Ishikawa (cell line): ENCODE measurements around the gene RNU6-1.

Experiments
- CREB1 ChIP-seq: IDR thresholded peaks from 2 replicates; pipeline ENCODE4 v1.6.1; 2012; ENCODE audit warnings: low read depth
- EP300 ChIP-seq: IDR thresholded peaks from 2 replicates; pipeline ENCODE4 v1.6.1; 2012; ENCODE audit warnings: borderline replicate concordance
- FOXM1 ChIP-seq: IDR thresholded peaks from 2 replicates; pipeline ENCODE4 v1.6.1; 2012; ENCODE audit warnings: low read depth, borderline replicate concordance
- NFIC ChIP-seq: IDR thresholded peaks from 2 replicates; pipeline ENCODE4 v1.6.1; 2012
- RAD21 ChIP-seq: IDR thresholded peaks from 2 replicates; pipeline ENCODE4 v1.6.1; 2012; ENCODE audit warnings: low read depth
- REST ChIP-seq: IDR thresholded peaks from 2 replicates; pipeline ENCODE4 v1.6.1; 2012; ENCODE audit warnings: low read depth, mild to moderate bottlenecking
- TAF1 ChIP-seq: IDR thresholded peaks from 2 replicates; pipeline ENCODE4 v1.6.1; 2012; ENCODE audit warnings: low read depth, mild to moderate bottlenecking
- USF1 ChIP-seq: IDR thresholded peaks from 2 replicates; pipeline ENCODE4 v1.6.1; 2012
- YY1 ChIP-seq: IDR thresholded peaks from 2 replicates; pipeline ENCODE4 v1.6.1; 2012; ENCODE audit warnings: low read depth

GRCh38 chr15:67831363-67831762 is 8.5 kb downstream of the RNU6-1 start:
- TF ChIP-seq EP300: no peak
- TF ChIP-seq CREB1: no peak
- TF ChIP-seq REST: no peak
- no peak for TF ChIP-seq TAF1
- no peak for TF ChIP-seq RAD21
- no peak for TF ChIP-seq FOXM1
- no peak for TF ChIP-seq YY1
- no peak for TF ChIP-seq NFIC
- no peak for TF ChIP-seq USF1
